Ovary (tissue), 3 donors: ENCODE data around the gene LAD1.

Source experiments
- EP300 ChIP-seq: sonication (generic); formaldehyde crosslinking; IDR thresholded peaks from one replicate; pipeline ENCODE4 v1.6.1; 2017; ENCODE audit warnings: antibody characterized with exemption
- POLR2A ChIP-seq: fragments of 450-650 bp; IDR thresholded peaks from one replicate; pipeline ENCODE4 v1.6.1; 2017; ENCODE audit warnings: antibody characterized with exemption, mild to moderate bottlenecking, moderate library complexity
- TF ChIP-seq, protein P1 (sequence below), 3 donors: fragments of 450-650 bp in 2 of 3; fragments of 200-600 bp in 1 of 3; IDR thresholded peaks; one replicate each; pipeline versions ENCODE4 v1.5.1 to v1.8.0; 2016 to 2022; ENCODE audit warnings: antibody characterized with exemption in 3 of 3, mild to moderate bottlenecking in 1 of 3
- donor health status: DM: no; HTN: no; CAD: no.

DNA sequence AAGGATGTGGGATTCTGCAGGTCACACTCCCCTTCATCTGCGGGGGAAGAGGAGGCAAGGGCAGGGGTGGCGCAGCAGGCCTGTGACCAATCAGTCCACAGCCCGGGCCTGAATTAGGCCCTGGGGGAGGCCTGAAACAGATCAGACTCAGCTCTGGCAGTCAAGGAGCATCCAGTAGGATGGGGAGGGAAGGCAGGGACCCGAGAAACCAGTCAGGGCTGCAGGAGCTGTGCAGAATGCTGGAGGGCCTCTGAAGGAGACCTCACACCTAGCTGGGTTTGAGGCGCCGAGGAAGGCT is 34.4 kb downstream of the LAD1 start:
- TF ChIP-seq, protein P1, sequence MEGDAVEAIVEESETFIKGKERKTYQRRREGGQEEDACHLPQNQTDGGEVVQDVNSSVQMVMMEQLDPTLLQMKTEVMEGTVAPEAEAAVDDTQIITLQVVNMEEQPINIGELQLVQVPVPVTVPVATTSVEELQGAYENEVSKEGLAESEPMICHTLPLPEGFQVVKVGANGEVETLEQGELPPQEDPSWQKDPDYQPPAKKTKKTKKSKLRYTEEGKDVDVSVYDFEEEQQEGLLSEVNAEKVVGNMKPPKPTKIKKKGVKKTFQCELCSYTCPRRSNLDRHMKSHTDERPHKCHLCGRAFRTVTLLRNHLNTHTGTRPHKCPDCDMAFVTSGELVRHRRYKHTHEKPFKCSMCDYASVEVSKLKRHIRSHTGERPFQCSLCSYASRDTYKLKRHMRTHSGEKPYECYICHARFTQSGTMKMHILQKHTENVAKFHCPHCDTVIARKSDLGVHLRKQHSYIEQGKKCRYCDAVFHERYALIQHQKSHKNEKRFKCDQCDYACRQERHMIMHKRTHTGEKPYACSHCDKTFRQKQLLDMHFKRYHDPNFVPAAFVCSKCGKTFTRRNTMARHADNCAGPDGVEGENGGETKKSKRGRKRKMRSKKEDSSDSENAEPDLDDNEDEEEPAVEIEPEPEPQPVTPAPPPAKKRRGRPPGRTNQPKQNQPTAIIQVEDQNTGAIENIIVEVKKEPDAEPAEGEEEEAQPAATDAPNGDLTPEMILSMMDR (IDR thresholded peaks at IDR 0.05) = no peak
- TF ChIP-seq POLR2A (no peak), EP300 (no peak)
